Measurements from ENCODE around the gene TMEM238. TPM values are rescaled to one million over a fixed set of nuclear protein-coding genes. Genes with fewer than 3 reads are reported as not detected.

Gene TMEM238
- total and polyA plus RNA-seq, 9 of the 15 experiments (the other 6 are each of a cell fraction or from before 2014, with no cell fraction given): 0.18 to 5.1 (median 1.3) TPM; not detected in 4

DNA sequence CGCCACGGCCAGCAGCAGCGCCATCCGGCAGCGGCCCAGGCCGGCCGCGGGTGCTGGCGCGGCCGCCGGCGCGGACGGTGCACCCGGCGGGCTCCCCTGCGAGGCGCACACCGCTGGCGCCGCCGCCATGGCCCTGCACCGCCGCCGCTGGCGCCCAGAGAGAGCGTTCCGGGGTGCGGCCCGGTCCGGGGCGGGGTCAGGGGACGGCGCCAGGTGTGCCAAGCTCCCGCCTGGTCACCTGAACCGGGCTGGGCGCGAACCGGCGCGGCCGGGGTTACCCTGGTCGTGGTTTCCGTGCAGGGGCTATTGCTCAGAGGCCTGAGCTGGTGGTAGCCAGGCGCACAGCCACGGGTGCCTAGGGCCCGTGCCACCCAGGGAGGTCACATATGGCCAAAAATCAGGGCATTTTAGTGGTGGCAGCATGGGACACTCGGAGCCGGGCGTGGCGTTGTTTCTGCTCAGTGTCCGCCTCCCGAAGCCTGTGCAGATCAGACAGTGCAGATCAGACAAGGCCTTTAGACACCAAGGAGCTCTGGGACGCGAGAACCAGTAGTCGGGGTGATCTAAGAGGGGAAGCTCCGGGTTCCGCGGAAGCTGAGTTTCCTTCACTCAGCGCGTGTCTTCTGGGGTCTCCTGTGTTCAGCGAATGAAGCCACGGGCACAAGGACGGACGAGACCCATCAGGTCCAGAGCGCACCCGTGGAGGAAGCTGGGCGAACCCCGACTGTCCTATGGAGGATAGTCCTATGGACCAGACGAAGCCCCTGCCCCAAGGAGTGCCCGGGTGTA is at the start of gene TMEM238 (continued):
- TF ChIP-seq, protein P1, sequence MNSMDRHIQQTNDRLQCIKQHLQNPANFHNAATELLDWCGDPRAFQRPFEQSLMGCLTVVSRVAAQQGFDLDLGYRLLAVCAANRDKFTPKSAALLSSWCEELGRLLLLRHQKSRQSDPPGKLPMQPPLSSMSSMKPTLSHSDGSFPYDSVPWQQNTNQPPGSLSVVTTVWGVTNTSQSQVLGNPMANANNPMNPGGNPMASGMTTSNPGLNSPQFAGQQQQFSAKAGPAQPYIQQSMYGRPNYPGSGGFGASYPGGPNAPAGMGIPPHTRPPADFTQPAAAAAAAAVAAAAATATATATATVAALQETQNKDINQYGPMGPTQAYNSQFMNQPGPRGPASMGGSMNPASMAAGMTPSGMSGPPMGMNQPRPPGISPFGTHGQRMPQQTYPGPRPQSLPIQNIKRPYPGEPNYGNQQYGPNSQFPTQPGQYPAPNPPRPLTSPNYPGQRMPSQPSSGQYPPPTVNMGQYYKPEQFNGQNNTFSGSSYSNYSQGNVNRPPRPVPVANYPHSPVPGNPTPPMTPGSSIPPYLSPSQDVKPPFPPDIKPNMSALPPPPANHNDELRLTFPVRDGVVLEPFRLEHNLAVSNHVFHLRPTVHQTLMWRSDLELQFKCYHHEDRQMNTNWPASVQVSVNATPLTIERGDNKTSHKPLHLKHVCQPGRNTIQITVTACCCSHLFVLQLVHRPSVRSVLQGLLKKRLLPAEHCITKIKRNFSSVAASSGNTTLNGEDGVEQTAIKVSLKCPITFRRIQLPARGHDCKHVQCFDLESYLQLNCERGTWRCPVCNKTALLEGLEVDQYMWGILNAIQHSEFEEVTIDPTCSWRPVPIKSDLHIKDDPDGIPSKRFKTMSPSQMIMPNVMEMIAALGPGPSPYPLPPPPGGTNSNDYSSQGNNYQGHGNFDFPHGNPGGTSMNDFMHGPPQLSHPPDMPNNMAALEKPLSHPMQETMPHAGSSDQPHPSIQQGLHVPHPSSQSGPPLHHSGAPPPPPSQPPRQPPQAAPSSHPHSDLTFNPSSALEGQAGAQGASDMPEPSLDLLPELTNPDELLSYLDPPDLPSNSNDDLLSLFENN (IDR thresholded peaks at IDR 0.05; ENCODE audit: low read depth in 2 of 2, low read length in 2 of 2): no peak
- TF ChIP-seq HMG20B (CRISPR knock-in tag; IDR thresholded peaks at IDR 0.05): no peak
- no peak for TF ChIP-seq NONO (IDR thresholded peaks at IDR 0.05; ENCODE audit: low read depth in 2 of 2, low read length in 1 of 2)
- TF ChIP-seq MYBL2 (IDR thresholded peaks at IDR 0.05; ENCODE audit: low read depth): no peak
- TF ChIP-seq MYBL2 (CRISPR knock-in tag; IDR thresholded peaks at IDR 0.05; ENCODE audit: borderline replicate concordance): no peak
- TF ChIP-seq THAP12 (CRISPR knock-in tag; IDR thresholded peaks at IDR 0.05): 0 out of 2 replicates have a peak, but pooled peaks have one; percentile 3
- no peak for TF ChIP-seq DLX4 (CRISPR knock-in tag; IDR thresholded peaks at IDR 0.05)
- TF ChIP-seq TRIM28 (IDR thresholded peaks at IDR 0.05): no peak
- TF ChIP-seq ARID3B (CRISPR knock-in tag; IDR thresholded peaks at IDR 0.05; ENCODE audit: borderline replicate concordance): no peak
- TF ChIP-seq, protein P2, sequence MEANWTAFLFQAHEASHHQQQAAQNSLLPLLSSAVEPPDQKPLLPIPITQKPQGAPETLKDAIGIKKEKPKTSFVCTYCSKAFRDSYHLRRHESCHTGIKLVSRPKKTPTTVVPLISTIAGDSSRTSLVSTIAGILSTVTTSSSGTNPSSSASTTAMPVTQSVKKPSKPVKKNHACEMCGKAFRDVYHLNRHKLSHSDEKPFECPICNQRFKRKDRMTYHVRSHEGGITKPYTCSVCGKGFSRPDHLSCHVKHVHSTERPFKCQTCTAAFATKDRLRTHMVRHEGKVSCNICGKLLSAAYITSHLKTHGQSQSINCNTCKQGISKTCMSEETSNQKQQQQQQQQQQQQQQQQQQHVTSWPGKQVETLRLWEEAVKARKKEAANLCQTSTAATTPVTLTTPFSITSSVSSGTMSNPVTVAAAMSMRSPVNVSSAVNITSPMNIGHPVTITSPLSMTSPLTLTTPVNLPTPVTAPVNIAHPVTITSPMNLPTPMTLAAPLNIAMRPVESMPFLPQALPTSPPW (CRISPR knock-in tag; IDR thresholded peaks at IDR 0.05): no peak
- no peak for TF ChIP-seq FOSL1 (tag; conservative IDR thresholded peaks at IDR 0.05)
- peak; percentile 76 for TF ChIP-seq RBFOX2 (IDR thresholded peaks at IDR 0.05; ENCODE audit: low read depth, low read length)
- no peak for TF ChIP-seq FUS (optimal IDR thresholded peaks at IDR 0.05; ENCODE audit: low read depth, low read length)
- no peak for TF ChIP-seq RCOR1 (IDR thresholded peaks at IDR 0.05; ENCODE audit: borderline replicate concordance in 1 of 2, low read depth in 2 of 2, low read length in 2 of 2)
- no peak for TF ChIP-seq GTF2A2 (tag; IDR thresholded peaks at IDR 0.05)

Data from K562 (cell line).